Calu3 (cell line): Measurements from ENCODE around the gene MAEA. TPM values are rescaled to one million over a fixed set of nuclear protein-coding genes. Genes with fewer than 3 reads are reported as not detected.

Experiments
- BruUV-seq: library from RNA; stranded (reverse); fragments of 400-500 nt; replicated peaks from 2 replicates; lab custom pipeline; 2021; lab: Mats Ljungman, UMichigan
- CTCF ChIA-PET: fragments of 300-600 bp; sonication (Branson Sonifier 250); formaldehyde crosslinking; loops from one replicate; lab custom pipeline; 2022; ENCODE audit warnings: antibody characterized with exemption; lab: Charles Lee
- DNase-seq: peaks from one replicate; pipeline ENCODE4 v3.0.0; 2022
- H3K27ac Mint-ChIP-seq: one replicate; pipeline ENCODE4 v1.8.0; 2022; ENCODE audit warnings: mixed read lengths; ENCODE audit not compliant: unreplicated experiment
- H3K27me3 Mint-ChIP-seq: one replicate; pipeline ENCODE4 v1.8.0; 2022; ENCODE audit warnings: mixed read lengths; ENCODE audit not compliant: unreplicated experiment
- H3K36me3 Mint-ChIP-seq: one replicate; pipeline ENCODE4 v1.8.0; 2022; ENCODE audit warnings: mild to moderate bottlenecking, moderate library complexity, mixed read lengths; ENCODE audit not compliant: insufficient read depth, unreplicated experiment
- H3K4me1 Mint-ChIP-seq: one replicate; pipeline ENCODE4 v1.8.0; 2022; ENCODE audit warnings: mild to moderate bottlenecking, low read depth, mixed read lengths; ENCODE audit not compliant: unreplicated experiment
- H3K4me3 Mint-ChIP-seq: one replicate; pipeline ENCODE4 v1.8.0; 2022; ENCODE audit warnings: mild to moderate bottlenecking, low read depth, moderate library complexity, mixed read lengths; ENCODE audit not compliant: unreplicated experiment
- H3K9me3 Mint-ChIP-seq: one replicate; pipeline ENCODE4 v1.8.0; 2022; ENCODE audit warnings: low read depth, mixed read lengths; ENCODE audit not compliant: unreplicated experiment
- intact Hi-C: fragments of 100-400 bp; cut with micrococcal nuclease; formaldehyde crosslinking; loops from one replicate; pipeline ENCODE4 v1.10.0; 2022; ENCODE audit not compliant: unreplicated experiment
- total RNA-seq: library from RNA; stranded (reverse); gene quantifications from 2 replicates; pipeline ENCODE4 v1.2.3, GENCODE V29; 2022
- TF ChIP-seq, protein P1 (sequence below): fragments of 200-600 bp; IDR thresholded peaks from one replicate; pipeline ENCODE4 v1.8.0; 2022; ENCODE audit warnings: antibody characterized with exemption; ENCODE audit not compliant: unreplicated experiment

MAEA gene
- total RNA-seq, 1 experiment from 2014 or later: 59.0 TPM

DNA sequence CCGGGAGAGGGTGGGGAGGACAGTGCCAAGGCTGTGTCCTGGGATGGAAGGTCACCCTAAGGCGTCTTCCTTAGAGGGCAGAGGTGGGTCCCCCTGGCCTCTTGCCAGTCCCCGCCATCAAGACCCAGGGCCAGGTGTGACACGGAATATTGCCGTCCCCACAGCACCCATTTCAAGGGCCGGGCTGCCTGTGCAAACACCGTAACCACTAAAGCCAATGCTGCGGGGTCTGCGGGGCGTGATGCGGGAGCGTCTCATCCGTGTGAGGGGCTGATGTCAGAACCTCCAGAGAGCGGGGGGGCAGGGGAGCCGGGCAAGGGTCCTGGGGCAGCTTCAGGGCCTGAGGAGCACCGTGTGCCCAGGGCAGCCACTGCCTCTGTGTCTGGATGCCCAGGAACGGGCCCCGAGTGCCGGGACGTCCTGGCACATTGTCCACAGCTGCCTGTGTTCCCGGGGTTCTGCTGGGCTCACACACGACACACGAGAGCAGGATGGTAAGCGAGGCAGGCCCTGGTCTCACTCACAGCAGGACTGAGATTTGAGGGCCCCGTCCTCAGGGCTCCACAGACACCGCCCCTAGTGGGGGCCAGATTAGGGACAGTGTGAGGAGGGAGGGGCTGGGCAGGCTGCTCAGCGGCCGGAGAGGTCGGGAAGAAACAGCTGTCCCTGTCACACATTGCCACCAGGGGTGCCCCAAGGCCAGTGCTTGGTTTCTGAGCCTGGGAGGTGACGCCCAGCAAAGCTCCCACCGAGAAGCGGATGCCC lies 87.3 kb downstream of the MAEA start:
- Mint-ChIP-seq H3K27ac (no peak overlapping the region), H3K4me1 (no peaks in the 10 kb centered on the region)
- TF ChIP-seq, protein P1, sequence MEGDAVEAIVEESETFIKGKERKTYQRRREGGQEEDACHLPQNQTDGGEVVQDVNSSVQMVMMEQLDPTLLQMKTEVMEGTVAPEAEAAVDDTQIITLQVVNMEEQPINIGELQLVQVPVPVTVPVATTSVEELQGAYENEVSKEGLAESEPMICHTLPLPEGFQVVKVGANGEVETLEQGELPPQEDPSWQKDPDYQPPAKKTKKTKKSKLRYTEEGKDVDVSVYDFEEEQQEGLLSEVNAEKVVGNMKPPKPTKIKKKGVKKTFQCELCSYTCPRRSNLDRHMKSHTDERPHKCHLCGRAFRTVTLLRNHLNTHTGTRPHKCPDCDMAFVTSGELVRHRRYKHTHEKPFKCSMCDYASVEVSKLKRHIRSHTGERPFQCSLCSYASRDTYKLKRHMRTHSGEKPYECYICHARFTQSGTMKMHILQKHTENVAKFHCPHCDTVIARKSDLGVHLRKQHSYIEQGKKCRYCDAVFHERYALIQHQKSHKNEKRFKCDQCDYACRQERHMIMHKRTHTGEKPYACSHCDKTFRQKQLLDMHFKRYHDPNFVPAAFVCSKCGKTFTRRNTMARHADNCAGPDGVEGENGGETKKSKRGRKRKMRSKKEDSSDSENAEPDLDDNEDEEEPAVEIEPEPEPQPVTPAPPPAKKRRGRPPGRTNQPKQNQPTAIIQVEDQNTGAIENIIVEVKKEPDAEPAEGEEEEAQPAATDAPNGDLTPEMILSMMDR: no peak

DNA sequence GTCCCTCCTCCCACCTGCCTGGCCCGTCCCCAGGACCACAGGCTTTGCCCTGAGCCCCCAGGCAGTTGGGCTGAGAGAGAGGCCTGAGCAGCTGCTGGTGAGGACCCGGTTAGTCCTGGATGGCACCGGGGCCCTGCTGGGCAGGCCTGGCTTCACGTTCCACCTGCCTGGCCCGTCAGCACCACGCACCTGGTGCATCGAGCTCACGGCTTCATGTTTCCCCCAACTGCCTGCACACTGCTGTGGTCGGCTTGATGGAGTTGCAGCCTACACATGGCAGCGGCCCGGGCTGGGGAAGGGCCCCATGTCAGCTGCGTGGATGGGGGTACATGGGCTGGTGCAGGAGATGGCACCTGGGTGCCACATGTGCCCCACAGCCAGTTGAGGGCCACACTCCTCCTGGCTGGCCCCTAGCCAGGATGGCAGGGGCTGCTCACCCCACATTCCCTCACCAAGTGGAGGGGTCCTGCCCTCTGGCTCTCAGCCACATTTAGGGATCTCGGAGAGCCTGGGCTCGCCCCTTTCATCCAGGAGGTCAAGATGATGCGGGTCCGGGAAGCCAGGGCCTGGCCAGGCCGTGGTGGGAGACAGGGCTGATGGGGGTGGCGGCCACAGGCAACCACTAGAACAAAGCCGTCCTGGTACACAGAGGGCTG lies 88.0 kb downstream of the MAEA start:
- H3K4me3 Mint-ChIP-seq: no peak overlapping the region
- peaks cover 4% of the 10 kb centered on the region for H3K36me3 Mint-ChIP-seq
- no peaks in the 10 kb centered on the region for H3K4me1 Mint-ChIP-seq
- no peaks in the 10 kb centered on the region for H3K9me3 Mint-ChIP-seq
- no peak overlapping the region for H3K27ac Mint-ChIP-seq
- intact Hi-C loops: no loop called here
- no TSS peak for BruUV-seq
- CTCF ChIA-PET: no interaction called here
- H3K27me3 Mint-ChIP-seq: no peaks in the 10 kb centered on the region
- TF ChIP-seq, protein P1: no peak
- no peak for DNase-seq

More for the DNA sequence above, 87.3 kb downstream of the MAEA start:
- Mint-ChIP-seq H3K36me3 (no peaks in the 10 kb centered on the region), H3K4me3 (no peak overlapping the region), H3K27me3 (no peaks in the 10 kb centered on the region), H3K9me3 (no peaks in the 10 kb centered on the region)
- no peak for DNase-seq
- BruUV-seq: no TSS peak
- CTCF ChIA-PET: no interaction called here
- intact Hi-C loops: no loop called here

DNA sequence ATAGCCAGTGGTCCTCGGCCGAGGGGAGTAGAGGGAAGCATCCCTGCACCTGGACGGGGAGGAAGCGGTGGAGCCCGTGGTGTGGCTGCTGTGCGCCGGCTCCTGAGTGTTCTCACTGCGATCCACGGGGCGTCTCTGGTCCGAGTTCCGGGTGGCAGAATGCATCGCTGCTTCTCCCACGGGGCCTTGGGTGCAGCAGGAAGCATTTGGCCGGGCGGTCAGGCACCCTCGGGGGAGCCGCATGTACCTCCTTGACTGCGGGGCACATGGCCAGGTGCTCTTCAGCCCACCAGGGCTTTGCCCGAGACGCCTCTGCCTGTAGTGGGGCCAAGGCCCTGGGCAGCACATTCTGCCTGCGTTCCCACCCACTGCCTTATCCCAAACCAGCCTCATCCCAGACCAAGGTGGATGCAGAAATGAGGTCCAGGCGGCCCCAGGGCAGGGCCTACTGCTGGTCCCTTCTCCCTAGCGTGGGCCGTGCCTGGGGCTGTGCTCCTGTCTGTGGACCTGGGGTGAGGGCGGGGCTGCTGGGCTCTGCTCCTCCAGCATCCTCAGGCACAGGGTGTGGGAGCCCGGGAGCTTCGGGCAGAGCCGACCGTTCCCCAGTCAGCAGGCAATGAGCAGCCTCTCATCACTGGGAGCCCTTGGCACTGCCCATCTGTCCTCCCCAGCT lies 89.0 kb downstream of the MAEA start:
- Mint-ChIP-seq H3K4me1 (no peaks in the 10 kb centered on the region), H3K9me3 (no peaks in the 10 kb centered on the region), H3K27me3 (no peaks in the 10 kb centered on the region), H3K36me3 (peaks cover 7% of the 10 kb centered on the region), H3K4me3 (no peak overlapping the region), H3K27ac (no peak overlapping the region)
- CTCF ChIA-PET: no interaction called here
- TF ChIP-seq, protein P1: no peak
- no peak for DNase-seq
- intact Hi-C loops: no loop called here
- BruUV-seq: no TSS peak

DNA sequence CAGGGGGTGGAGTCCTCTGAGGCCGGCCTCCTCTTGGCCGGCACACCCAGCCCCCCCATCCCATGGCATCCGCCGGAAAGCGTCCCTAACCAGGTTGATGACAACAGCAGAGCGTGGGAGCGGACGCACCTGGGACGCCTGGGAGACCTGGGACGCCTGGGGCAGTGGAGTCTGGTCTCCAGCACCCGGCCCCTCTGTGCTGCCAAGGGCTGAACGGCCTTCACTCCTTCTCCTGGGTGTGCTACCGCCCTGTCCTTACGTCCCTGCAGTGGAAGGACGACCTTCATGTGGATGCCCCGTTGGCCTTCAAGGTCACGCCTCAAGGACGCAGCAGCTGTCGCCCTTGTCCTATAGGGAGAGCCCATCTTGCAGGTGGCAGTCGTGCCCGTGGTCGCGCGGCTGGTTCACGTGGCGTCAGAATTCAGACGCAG lies 89.7 kb downstream of the MAEA start:
- intact Hi-C loops: no loop called here
- TF ChIP-seq, protein P1: no peak
- Mint-ChIP-seq H3K27ac (no peak overlapping the region), H3K4me3 (no peak overlapping the region), H3K27me3 (no peaks in the 10 kb centered on the region), H3K4me1 (no peaks in the 10 kb centered on the region), H3K36me3 (peaks cover 7% of the 10 kb centered on the region), H3K9me3 (no peaks in the 10 kb centered on the region)
- BruUV-seq: no TSS peak
- no peak for DNase-seq
- CTCF ChIA-PET: no interaction called here
